ENCODE measurements around the gene CNBD2.
"Not testable (repeated sequence)": the region's sequence is repeated elsewhere in the genome, so short reads cannot be mapped to it uniquely, and the experiment has no call there.

CNBD2 gene

GRCh38 chr20:35967979-35968640, at the start of gene CNBD2:
TSS of gene CNBD2 (plus strand) at chr20:35968590. CDS start at chr20:35968763, 173 bp downstream.
- Histone ChIP-seq H3K36me3 (replicated peaks) (no peaks in the 10 kb centered on the region), H3K4me1 (no peaks in the 10 kb centered on the region), H3K4me3 (no peak within 1 kb of the TSS), H3K27me3 (ENCODE audit: low read depth) (no peaks in the 10 kb centered on the region), H3K9me3 (no peaks in the 10 kb centered on the region)
- in situ Hi-C loops (cut with MboI; ENCODE audit: low sequenced_read_pairs) = no loop called here
- DNase-seq (ENCODE audit: low spot score in 2 of 2) = no peak

DNA sequence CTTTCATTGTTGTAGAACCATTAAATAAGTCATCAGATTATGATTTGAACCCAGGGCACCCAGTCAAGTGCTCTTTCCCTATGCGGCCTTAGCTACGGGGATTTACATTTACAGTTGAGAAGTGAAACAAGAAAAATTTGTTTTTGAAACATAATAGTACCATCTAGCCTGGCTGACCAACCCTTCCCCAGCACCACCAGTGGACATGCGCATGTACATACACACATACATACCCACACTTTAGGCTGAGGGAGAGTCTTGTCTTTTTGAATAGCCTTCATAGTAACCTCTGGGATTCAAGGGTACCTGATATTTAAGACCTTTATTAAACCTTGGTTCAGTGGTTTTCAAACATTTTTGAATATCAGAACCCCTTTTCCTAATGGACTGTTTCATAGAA, 47.9 kb upstream of the CNBD2 start:
- in situ Hi-C loops (cut with MboI; ENCODE audit: low sequenced_read_pairs) = no loop called here
- no peak for DNase-seq (ENCODE audit: low spot score in 2 of 2)
- Histone ChIP-seq H3K9me3 (no peaks in the 10 kb centered on the region), H3K4me3 (no peak overlapping the region), H3K27me3 (ENCODE audit: low read depth) (no peaks in the 10 kb centered on the region), H3K4me1 (no peaks in the 10 kb centered on the region), H3K36me3 (replicated peaks) (peaks cover 21% of the 10 kb centered on the region)

DNA sequence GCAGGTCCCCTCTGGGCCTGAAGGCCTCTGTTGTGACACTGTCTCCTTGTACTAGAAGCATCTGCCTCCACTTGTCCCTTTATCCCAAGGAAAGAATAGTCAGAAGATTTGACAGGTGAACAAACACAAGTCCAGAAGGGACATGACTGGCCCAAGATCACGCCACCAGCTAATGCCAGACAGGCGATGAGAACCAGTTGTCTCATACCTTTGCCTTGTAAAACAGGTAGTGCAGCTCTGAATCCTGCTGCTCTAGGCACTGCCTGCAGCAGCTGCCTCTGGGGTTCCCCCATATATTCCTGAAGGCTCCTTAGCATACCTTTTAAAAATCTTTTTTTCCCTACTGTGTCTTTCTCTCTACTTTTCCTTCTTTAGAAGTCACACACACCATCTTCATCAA, 39.1 kb upstream of the CNBD2 start:
- DNase-seq (ENCODE audit: low spot score in 2 of 2) = no peak
- Histone ChIP-seq H3K4me1 (no peaks in the 10 kb centered on the region), H3K27me3 (ENCODE audit: low read depth) (no peaks in the 10 kb centered on the region), H3K36me3 (replicated peaks) (peaks cover 5% of the 10 kb centered on the region), H3K9me3 (no peaks in the 10 kb centered on the region; the same call in 1 of the 2 replicates), H3K4me3 (no peak overlapping the region)
- in situ Hi-C loops (cut with MboI; ENCODE audit: low sequenced_read_pairs) = no loop called here

DNA sequence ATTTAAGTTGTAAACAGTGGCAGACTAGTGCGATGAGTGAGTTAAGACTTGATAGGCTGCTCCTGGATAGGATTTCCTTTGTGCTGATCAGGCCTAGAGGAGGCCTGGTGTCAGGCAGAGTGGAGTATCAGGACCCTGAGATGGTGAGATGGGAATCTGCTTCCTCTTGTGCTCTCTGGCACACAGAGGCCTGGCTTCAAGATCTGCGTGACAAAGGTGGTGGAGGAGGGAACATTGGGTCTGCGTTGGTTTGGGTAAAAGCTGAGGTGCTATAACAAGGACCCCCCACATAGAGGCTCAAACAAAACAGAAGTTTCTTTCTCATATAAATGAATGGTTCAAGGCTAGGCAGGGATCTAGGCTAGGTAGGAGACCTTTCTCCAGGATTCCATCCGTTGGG, 34.3 kb upstream of the CNBD2 start:
- Histone ChIP-seq H3K4me3 (no peak overlapping the region), H3K9me3 (no peaks in the 10 kb centered on the region), H3K36me3 (replicated peaks) (no peaks in the 10 kb centered on the region), H3K4me1 (peaks cover 2% of the 10 kb centered on the region), H3K27me3 (ENCODE audit: low read depth) (no peaks in the 10 kb centered on the region)
- in situ Hi-C loops (cut with MboI; ENCODE audit: low sequenced_read_pairs) = no loop called here
- no peak for DNase-seq (ENCODE audit: low spot score in 2 of 2)

- Histone ChIP-seq H3K9me3 (no peaks in the 10 kb centered on the region), H3K4me1 (peaks cover 19% of the 10 kb centered on the region), H3K36me3 (replicated peaks) (no peaks in the 10 kb centered on the region), H3K27me3 (ENCODE audit: low read depth) (no peaks in the 10 kb centered on the region), H3K4me3 (no peak overlapping the region)
- DNase-seq (ENCODE audit: low spot score in 2 of 2) = peak in 1 of 2 experiments; percentile 34
- in situ Hi-C loops (cut with MboI; ENCODE audit: low sequenced_read_pairs) = no loop called here
These were observed 29.1 kb upstream of the CNBD2 start for GRCh38 chr20:35939264-35939663.

- no peaks in the 10 kb centered on the region for H3K9me3 ChIP-seq
- H3K27me3 ChIP-seq (ENCODE audit: low read depth) = no peaks in the 10 kb centered on the region
- H3K4me3 ChIP-seq = no peak overlapping the region
- H3K4me1 ChIP-seq = peaks cover 19% of the 10 kb centered on the region
- in situ Hi-C loops (cut with MboI; ENCODE audit: low sequenced_read_pairs) = no loop called here
- no peaks in the 10 kb centered on the region for H3K36me3 ChIP-seq (replicated peaks)
- no peak for DNase-seq (ENCODE audit: low spot score in 2 of 2)
These were observed 26.8 kb upstream of the CNBD2 start for GRCh38 chr20:35941620-35942019.

GRCh38 chr20:35942243-35942642, 26.1 kb upstream of the CNBD2 start:
- Histone ChIP-seq H3K4me3 (no peak overlapping the region), H3K4me1 (peaks cover 19% of the 10 kb centered on the region), H3K9me3 (no peaks in the 10 kb centered on the region), H3K36me3 (replicated peaks) (no peaks in the 10 kb centered on the region; the same call in 1 of the 2 replicates), H3K27me3 (ENCODE audit: low read depth) (no peaks in the 10 kb centered on the region)
- in situ Hi-C loops (cut with MboI; ENCODE audit: low sequenced_read_pairs) = no loop called here
- peak; percentile 77 to 98 for DNase-seq (ENCODE audit: low spot score in 2 of 2)

DNA sequence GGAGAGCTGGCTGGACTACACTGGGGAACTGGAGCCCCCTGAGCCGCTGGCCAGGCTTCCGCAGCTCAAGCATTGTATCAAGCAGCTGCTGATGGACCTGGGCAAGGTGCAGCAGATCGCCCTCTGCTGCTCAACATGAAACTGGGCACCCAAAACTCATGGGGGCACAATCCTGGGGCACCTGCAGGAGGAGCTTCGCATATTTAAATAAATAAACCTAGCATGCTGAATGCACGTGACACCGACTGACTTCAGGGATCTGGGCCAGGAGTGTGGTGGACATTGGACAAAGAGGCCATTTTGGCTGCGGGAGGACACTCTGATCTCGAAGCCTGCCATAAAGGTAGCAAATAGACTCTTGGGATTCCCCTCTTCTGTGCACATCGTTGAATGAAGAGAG, 20.9 kb upstream of the CNBD2 start:
- DNase-seq (ENCODE audit: low spot score in 2 of 2) = peak in 1 of 2 experiments; percentile 48

DNA sequence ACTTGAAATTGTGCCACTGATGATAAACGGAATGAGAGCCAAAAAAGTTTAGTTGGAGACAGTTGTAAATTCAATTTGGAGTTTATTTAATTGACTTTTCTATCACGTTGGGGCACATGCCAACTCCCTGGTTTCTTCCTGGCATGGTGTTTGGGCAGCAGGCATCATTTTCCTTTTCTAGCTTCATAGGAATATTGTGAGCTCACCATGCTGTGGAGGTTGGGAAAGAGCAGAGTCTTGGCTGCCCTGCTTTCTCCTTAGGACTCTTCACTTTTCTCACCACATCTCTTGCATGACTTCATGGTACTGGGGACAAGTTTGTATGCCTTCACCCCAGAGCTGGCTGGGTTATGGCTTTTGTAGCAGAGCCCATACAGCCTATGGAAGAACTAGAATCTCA, 20.5 kb upstream of the CNBD2 start:
- in situ Hi-C loops (cut with MboI; ENCODE audit: low sequenced_read_pairs) = no loop called here
- H3K36me3 ChIP-seq (replicated peaks) = peaks cover 14% of the 10 kb centered on the region
- no peaks in the 10 kb centered on the region for H3K9me3 ChIP-seq

More for the DNA sequence above, 20.9 kb upstream of the CNBD2 start:
- H3K4me1 ChIP-seq = peaks cover 2% of the 10 kb centered on the region
- H3K36me3 ChIP-seq (replicated peaks) = peaks cover 14% of the 10 kb centered on the region
- in situ Hi-C loops (cut with MboI; ENCODE audit: low sequenced_read_pairs) = no loop called here
- no peaks in the 10 kb centered on the region for H3K9me3 ChIP-seq
- no peak overlapping the region for H3K4me3 ChIP-seq
- H3K27me3 ChIP-seq (ENCODE audit: low read depth) = no peaks in the 10 kb centered on the region

GRCh38 chr20:35950093-35950492, 18.3 kb upstream of the CNBD2 start:
- in situ Hi-C loops (cut with MboI; ENCODE audit: low sequenced_read_pairs) = no loop called here
- H3K36me3 ChIP-seq (replicated peaks) = peaks cover 22% of the 10 kb centered on the region
- H3K4me1 ChIP-seq = peaks cover under 1% of the 10 kb centered on the region
- no peaks in the 10 kb centered on the region for H3K9me3 ChIP-seq
- H3K4me3 ChIP-seq = no peak overlapping the region
- no peaks in the 10 kb centered on the region for H3K27me3 ChIP-seq (ENCODE audit: low read depth)
- DNase-seq (ENCODE audit: low spot score in 2 of 2) = no peak

More for the DNA sequence above, 20.5 kb upstream of the CNBD2 start:
- no peak for DNase-seq (ENCODE audit: low spot score in 2 of 2)
- H3K4me3 ChIP-seq = no peak overlapping the region
- no peaks in the 10 kb centered on the region for H3K27me3 ChIP-seq (ENCODE audit: low read depth)
- H3K4me1 ChIP-seq = no peaks in the 10 kb centered on the region

GRCh38 chr20:35952080-35952479, 16.3 kb upstream of the CNBD2 start:
- H3K4me3 ChIP-seq; H3K9me3 ChIP-seq; in situ Hi-C loops (cut with MboI; ENCODE audit: low sequenced_read_pairs); H3K4me1 ChIP-seq; DNase-seq (ENCODE audit: low spot score in 2 of 2); H3K27me3 ChIP-seq (ENCODE audit: low read depth): not testable (repeated sequence)
- H3K36me3 ChIP-seq (replicated peaks) = peaks cover 22% of the 10 kb centered on the region

- Histone ChIP-seq H3K36me3 (replicated peaks) (peaks cover 18% of the 10 kb centered on the region), H3K4me1 (peaks cover 4% of the 10 kb centered on the region), H3K4me3 (peak overlapping the region; percentile 99), H3K27me3 (ENCODE audit: low read depth) (no peaks in the 10 kb centered on the region), H3K9me3 (no peaks in the 10 kb centered on the region)
- no peak for DNase-seq (ENCODE audit: low spot score in 2 of 2)
- in situ Hi-C loops (cut with MboI; ENCODE audit: low sequenced_read_pairs) = no loop called here
These were observed 15.7 kb upstream of the CNBD2 start for GRCh38 chr20:35952480-35953386.

- no peaks in the 10 kb centered on the region for H3K27me3 ChIP-seq (ENCODE audit: low read depth)
- H3K9me3 ChIP-seq = no peaks in the 10 kb centered on the region
- peaks cover 4% of the 10 kb centered on the region for H3K4me1 ChIP-seq
- in situ Hi-C loops (cut with MboI; ENCODE audit: low sequenced_read_pairs) = no loop called here
- H3K36me3 ChIP-seq (replicated peaks) = peaks cover 12% of the 10 kb centered on the region
- peak in 1 of 2 experiments; percentile 42 for DNase-seq (ENCODE audit: low spot score in 2 of 2)
- peak overlapping the region; percentile 99 for H3K4me3 ChIP-seq
These were observed 14.8 kb upstream of the CNBD2 start for GRCh38 chr20:35953387-35954199.

Data from HAP-1 (cell line).